NCI-H526 (cell line): Measurements from ENCODE around the gene C19orf67.

Experiments used
- DNase-seq, 2 experiments: peaks; one replicate each; lab custom pipeline; 2025; lab: John Stamatoyannopoulos, UW

C19orf67 gene

GRCh38 chr19:14085309-14085995 lies at the start of gene C19orf67:
TSS of gene C19orf67 (minus strand) at chr19:14085783. CDS start at chr19:14085627, 156 bp downstream.
- DNase-seq: no peak

DNA sequence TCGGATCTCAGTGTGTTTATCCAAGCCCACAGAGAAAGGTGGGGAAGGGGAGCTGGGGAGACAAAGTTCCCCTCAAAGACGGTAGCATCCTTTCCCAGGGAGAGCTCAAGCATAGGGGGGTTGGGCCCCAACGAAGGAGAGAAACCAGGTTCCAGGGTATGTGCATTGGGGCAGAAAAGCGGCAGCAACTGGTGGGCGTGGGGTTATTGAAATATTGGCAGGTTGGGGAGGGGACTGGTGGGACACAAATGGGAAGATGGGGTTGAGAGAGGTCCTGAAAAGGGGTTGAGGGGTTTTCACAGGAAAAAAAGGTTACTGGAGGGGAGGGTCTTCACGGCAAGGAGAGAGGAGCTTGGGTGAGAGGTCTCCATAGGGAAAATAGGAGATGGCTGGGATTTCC lies 49.8 kb upstream of the C19orf67 start:
- no peak for DNase-seq

GRCh38 chr19:14127929-14128509 lies 42.4 kb upstream of the C19orf67 start:
- DNase-seq: no peak

DNA sequence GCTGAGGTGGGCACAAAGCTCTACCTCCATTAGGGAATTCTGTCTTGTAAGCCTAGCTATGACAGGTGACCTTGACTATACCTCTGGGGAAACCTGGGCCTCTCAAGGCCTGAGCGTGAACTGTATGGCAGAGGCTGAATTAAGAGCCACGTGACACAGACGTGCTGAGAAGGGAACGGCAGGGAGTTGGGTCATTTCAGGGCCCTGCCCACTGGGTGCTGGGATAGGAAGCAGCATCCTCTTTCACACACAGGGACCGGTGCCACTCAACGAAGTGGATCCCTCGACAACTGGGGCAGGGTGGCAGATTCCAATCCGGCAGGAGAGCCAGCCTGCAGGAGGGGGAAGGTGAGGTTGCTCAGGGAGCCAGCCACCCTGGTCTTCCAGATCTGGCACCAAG lies 41.6 kb upstream of the C19orf67 start:
- DNase-seq: no peak

GRCh38 chr19:14122924-14123323 lies 37.3 kb upstream of the C19orf67 start:
- DNase-seq: no peak

DNA sequence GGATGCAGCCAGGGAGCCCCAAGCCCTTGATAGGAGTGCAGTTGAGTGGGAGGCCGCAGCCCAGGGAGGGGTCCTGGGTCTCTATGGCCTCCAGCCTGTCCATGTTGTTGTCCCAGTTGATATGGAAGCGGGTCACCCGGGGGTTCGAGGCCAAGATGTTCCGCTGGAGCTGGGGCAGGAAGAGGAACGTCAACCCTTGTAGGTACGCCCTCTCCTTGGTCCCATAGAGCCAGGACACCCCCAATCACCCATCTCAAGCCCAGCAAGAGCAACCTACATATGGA lies 34.9 kb upstream of the C19orf67 start:
- no peak for DNase-seq

GRCh38 chr19:14119644-14120496 lies 34.3 kb upstream of the C19orf67 start:
- DNase-seq: no peak

DNA sequence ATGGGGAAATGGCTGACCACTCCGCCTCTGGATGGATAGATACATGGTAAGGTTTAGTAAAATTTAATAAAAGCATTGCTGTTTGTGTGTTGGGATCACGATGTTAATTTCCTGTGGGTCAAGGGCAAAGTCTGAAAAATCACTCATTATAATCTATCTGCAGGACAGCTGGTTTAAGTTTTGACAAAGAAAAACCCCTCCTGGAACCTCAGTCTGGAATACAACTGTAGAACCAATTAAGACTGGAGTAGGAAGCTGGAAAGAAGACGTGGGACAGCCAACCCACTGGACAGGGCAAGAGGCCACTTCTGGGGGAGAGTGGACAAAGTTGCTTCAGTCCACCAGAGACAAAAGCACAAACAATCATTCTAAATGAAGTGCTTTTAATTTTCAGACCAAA lies 33.6 kb upstream of the C19orf67 start:
- DNase-seq: no peak

GRCh38 chr19:14118165-14119051 lies 32.8 kb upstream of the C19orf67 start:
- peak in 1 of 2 experiments; percentile 65 for DNase-seq

GRCh38 chr19:14117668-14118164 lies 32.1 kb upstream of the C19orf67 start, which contains the start of gene PRKACA:
TSS of gene PRKACA (minus strand) at chr19:14117762. CDS start at chr19:14117547, 215 bp downstream.
- peak; percentile 89 to 97 for DNase-seq

DNA sequence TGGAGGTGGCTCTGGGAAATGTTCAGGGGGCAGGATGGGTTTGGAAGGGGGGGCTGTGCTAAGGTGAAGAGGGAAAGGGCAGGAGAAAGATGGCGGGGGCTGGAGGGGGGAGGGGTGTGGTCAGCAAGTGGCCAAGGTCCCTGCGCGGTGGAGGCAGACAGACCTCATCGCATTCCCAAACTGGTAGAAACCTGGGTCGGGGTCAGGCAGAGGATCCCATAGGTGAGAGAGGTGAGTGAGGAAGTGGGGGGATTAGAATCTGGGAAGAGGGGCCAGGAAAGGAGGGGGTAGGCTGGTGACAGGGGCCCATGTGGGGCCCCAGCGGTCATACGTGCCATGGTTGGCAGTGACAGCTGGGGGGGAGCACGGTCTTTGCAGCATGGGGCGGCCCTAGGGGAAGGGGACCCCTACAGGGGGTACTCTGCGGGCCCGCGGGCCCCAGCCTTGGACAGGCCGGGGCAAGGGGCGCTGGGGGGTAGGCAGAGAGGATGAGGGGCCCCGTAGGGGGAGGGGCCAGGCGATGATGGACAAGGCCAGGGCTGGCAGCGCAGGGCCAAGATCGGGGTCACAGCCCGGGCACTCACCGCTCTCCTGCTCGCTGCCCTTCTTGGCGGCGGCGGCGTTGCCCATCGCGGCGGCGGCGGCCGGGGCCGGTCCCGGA lies 31.5 kb upstream of the C19orf67 start:
- no peak for DNase-seq

DNA sequence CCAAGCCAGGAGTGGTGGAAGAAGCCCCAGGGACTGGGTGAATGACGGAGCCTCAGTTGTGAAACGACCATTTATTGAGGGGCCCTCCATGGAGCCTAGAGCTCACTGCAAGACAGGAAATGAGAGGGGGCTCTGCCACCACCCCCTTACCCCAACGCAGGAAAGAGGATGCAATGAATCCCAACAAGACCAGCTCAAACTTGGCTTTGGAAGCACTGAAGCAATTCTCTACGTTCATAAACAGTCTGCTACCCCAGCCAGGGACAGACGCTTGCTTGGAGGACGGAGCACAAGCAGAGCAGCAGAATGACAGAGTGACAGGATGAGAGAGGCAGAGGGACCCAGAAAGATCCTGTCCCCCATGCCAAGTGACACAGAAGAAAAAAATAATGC lies 30.9 kb upstream of the C19orf67 start:
- no peak for DNase-seq

- DNase-seq: no peak
Observed at GRCh38 chr19:14115756-14116155, 30.2 kb upstream of the C19orf67 start.

- no peak for DNase-seq
Observed at GRCh38 chr19:14114854-14115253, 29.3 kb upstream of the C19orf67 start.

DNA sequence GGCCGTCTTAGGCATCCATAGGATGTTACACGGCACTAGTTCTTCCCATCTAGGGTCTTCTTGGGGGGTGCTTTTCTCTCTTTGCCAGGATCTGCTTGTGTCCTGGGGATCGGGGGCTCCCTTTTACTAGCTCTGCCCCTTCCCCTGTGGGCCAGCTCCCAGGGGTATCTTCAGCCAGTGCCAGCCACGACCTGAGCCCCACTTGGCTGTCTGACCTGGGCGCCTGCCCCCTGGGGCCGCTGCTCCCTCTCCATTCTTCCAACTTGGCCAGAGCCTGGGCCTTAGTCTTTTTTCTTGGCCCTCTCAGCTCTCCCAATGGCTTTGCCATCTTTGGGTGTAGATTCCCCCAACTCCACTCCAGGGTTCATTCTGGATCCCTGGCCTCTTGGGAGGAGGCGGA lies 28.9 kb upstream of the C19orf67 start:
- DNase-seq: no peak

GRCh38 chr19:14113762-14114414 lies 28.3 kb upstream of the C19orf67 start:
- DNase-seq: no peak

- no peak for DNase-seq
Observed at GRCh38 chr19:14112809-14113385, 27.3 kb upstream of the C19orf67 start.

- DNase-seq: no peak
Observed at GRCh38 chr19:14112051-14112808, 26.6 kb upstream of the C19orf67 start.

DNA sequence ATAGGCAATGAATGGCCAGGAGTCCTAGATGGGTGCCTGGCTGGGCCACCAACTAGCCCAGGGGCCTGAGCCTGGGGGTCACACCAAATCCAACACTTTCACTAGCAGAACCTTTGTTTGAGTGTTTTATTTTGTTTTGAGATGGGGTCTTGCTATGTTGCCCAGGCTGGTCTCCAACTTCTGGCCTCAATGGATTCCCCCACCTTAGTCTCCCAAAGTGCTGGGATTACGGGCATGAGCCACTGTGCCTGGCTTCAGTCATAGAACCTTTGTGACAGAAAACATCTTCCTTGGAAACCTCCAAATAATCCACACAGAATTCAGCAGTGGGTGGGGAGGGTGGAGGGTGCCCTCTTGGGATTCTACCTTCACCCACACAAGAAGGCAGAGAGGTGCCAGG lies 25.9 kb upstream of the C19orf67 start:
- no peak for DNase-seq

DNA sequence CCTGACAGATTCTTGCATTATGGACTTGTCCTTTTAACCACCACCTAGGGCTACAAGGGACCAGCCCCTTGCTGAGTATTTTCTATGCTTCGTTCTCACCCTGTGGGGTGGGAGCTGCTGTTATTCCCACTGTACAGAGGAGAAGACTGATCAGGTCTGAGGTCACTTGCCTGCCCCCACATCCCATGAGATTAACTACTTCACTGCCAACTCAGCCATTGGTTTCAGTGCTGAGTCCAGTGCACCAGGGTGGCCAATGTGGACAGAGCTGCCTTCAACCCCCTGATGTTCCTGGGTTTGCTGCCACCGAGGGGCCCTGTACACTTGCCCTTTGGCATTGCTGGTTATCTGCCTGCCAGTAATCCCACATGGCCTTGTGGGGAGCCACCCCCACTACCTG lies 25.1 kb upstream of the C19orf67 start:
- no peak for DNase-seq
